GM12891 (cell line): ENCODE measurements around the gene SLC4A3.

ENCODE experiments used
- POLR2A ChIP-seq: IDR thresholded peaks from 2 replicates; pipeline ENCODE4 v1.6.1; 2011; ENCODE audit warnings: low read depth, low read length, control low read depth
- POLR2AphosphoS5 ChIP-seq: IDR thresholded peaks from 2 replicates; pipeline ENCODE4 v1.6.1; 2011; ENCODE audit warnings: low read depth, low read length, control low read depth
- POU2F2 ChIP-seq: IDR thresholded peaks from 2 replicates; pipeline ENCODE4 v1.6.1; 2011; ENCODE audit warnings: low read depth, mild to moderate bottlenecking, control low read depth, low read length, moderate library complexity
- SPI1 ChIP-seq: IDR thresholded peaks from 2 replicates; pipeline ENCODE4 v1.6.1; 2011; ENCODE audit warnings: low read depth, low read length, control low read depth
- TAF1 ChIP-seq: IDR thresholded peaks from 2 replicates; pipeline ENCODE4 v1.6.1; 2011; ENCODE audit warnings: low read depth, low read length, control low read depth

GRCh38 chr2:219672406-219672805 is 45.0 kb downstream of the SLC4A3 start:
- TF ChIP-seq POLR2AphosphoS5 (no peak), TAF1 (no peak), POU2F2 (no peak), POLR2A (no peak), SPI1 (no peak)
